ENCODE measurements around the gene ANKRD55. TPM values are rescaled to one million over a fixed set of nuclear protein-coding genes. Genes with fewer than 3 reads are reported as not detected.
"Not testable (repeated sequence)": the region's sequence is repeated elsewhere in the genome, so short reads cannot be mapped to it uniquely, and the experiment has no call there.

Gene ANKRD55
- total RNA-seq, 1 donor from 2014 or later: not detected

DNA sequence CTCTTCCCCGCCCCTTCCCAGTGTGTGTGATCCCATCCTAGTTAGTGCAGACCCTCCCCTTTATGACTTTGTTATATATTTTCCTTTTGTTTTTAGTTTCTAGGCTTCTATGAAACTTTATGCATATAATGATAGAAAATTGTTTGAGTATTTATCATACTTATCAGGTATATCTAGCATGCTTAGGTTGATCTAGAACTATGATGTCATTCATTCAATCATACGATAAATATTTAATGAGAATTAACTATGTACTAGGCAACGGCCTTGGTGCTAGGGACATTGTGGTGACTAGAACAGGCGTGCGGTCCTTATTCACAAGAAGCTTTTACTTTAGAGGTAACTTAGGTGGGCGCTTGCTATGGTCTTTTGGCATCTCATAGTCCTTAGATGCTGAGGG lies 13.6 kb upstream of the ANKRD55 start:
- FAIRE-seq (no peak), DNase-seq (ENCODE audit: low read depth) (no peak)
- Histone ChIP-seq H3K4me3 (ENCODE audit: insufficient read depth, low read depth, low read length) (no peak overlapping the region), H2AFZ (ENCODE audit: low read depth, low read length) (no peak overlapping the region), H3K9me3 (ENCODE audit: insufficient read depth, low read depth, low read length) (peaks cover 5% of the 10 kb centered on the region), H3K36me3 (ENCODE audit: insufficient read depth, low read length) (no peaks in the 10 kb centered on the region), H3K27ac (ENCODE audit: low read depth, low read length) (no peak overlapping the region), H3K9ac (ENCODE audit: low read length) (no peak overlapping the region), H3K79me2 (ENCODE audit: insufficient read depth, low read length) (no peaks in the 10 kb centered on the region), H4K20me1 (ENCODE audit: insufficient read depth, low read length) (no peaks in the 10 kb centered on the region), H3K4me2 (ENCODE audit: low read length) (no peak overlapping the region), H3K4me1 (ENCODE audit: insufficient read depth, low read length) (no peaks in the 10 kb centered on the region), H3K27me3 (ENCODE audit: insufficient read depth, low read length) (no peaks in the 10 kb centered on the region)
- peaks cover 10% of the 10 kb centered on the region for H3K9me3 Mint-ChIP-seq (ENCODE audit: unreplicated experiment)
- H3K4me3 Mint-ChIP-seq (ENCODE audit: unreplicated experiment): no peak overlapping the region
- no peak overlapping the region for H3K27ac Mint-ChIP-seq (ENCODE audit: unreplicated experiment)
- H3K36me3 Mint-ChIP-seq (ENCODE audit: low read depth, unreplicated experiment): no peaks in the 10 kb centered on the region
- H3K4me1 Mint-ChIP-seq (ENCODE audit: low read depth, unreplicated experiment): no peaks in the 10 kb centered on the region
- H3K27me3 Mint-ChIP-seq (ENCODE audit: low read depth, unreplicated experiment): no peaks in the 10 kb centered on the region
- TF ChIP-seq, protein P1, sequence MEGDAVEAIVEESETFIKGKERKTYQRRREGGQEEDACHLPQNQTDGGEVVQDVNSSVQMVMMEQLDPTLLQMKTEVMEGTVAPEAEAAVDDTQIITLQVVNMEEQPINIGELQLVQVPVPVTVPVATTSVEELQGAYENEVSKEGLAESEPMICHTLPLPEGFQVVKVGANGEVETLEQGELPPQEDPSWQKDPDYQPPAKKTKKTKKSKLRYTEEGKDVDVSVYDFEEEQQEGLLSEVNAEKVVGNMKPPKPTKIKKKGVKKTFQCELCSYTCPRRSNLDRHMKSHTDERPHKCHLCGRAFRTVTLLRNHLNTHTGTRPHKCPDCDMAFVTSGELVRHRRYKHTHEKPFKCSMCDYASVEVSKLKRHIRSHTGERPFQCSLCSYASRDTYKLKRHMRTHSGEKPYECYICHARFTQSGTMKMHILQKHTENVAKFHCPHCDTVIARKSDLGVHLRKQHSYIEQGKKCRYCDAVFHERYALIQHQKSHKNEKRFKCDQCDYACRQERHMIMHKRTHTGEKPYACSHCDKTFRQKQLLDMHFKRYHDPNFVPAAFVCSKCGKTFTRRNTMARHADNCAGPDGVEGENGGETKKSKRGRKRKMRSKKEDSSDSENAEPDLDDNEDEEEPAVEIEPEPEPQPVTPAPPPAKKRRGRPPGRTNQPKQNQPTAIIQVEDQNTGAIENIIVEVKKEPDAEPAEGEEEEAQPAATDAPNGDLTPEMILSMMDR (IDR thresholded peaks at IDR 0.05; ENCODE audit: insufficient read depth, low read depth, low read length): no peak
- TF ChIP-seq EZH2 (IDR thresholded peaks at IDR 0.05; ENCODE audit: insufficient read depth, low read length): no peak

DNA sequence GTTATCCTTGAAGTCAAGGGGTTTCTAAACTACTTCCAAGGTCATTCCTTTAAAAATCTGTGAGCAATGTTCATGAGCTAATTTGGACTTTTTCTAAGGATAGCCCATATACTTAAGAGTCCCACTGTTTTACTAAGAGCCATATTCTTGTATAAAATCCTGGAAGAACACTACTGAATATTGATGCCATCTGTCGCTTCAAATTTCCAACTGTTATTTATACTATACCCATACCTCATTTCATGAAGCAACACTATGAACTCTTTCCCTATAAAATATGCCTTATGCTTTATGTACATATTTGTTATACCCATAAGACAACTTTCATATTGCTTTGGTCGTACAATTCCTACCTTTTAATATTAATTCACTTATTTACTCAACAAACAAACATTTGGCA lies 12.4 kb upstream of the ANKRD55 start:
- Histone ChIP-seq H3K4me1 (ENCODE audit: insufficient read depth, low read length) (no peaks in the 10 kb centered on the region), H3K79me2 (ENCODE audit: insufficient read depth, low read length) (no peaks in the 10 kb centered on the region), H3K27ac (ENCODE audit: low read depth, low read length) (no peak overlapping the region), H2AFZ (ENCODE audit: low read depth, low read length) (no peak overlapping the region), H3K36me3 (ENCODE audit: insufficient read depth, low read length) (no peaks in the 10 kb centered on the region), H3K9me3 (ENCODE audit: insufficient read depth, low read depth, low read length) (peaks cover 5% of the 10 kb centered on the region), H3K4me2 (ENCODE audit: low read length) (no peak overlapping the region), H4K20me1 (ENCODE audit: insufficient read depth, low read length) (no peaks in the 10 kb centered on the region), H3K9ac (ENCODE audit: low read length) (no peak overlapping the region), H3K4me3 (ENCODE audit: insufficient read depth, low read depth, low read length) (no peak overlapping the region), H3K27me3 (ENCODE audit: insufficient read depth, low read length) (no peaks in the 10 kb centered on the region)
- Mint-ChIP-seq H3K27me3 (ENCODE audit: low read depth, unreplicated experiment) (peaks cover 7% of the 10 kb centered on the region), H3K9me3 (ENCODE audit: unreplicated experiment) (peaks cover 16% of the 10 kb centered on the region), H3K36me3 (ENCODE audit: low read depth, unreplicated experiment) (no peaks in the 10 kb centered on the region), H3K4me3 (ENCODE audit: unreplicated experiment) (no peak overlapping the region), H3K27ac (ENCODE audit: unreplicated experiment) (no peak overlapping the region), H3K4me1 (ENCODE audit: low read depth, unreplicated experiment) (no peaks in the 10 kb centered on the region)
- DNase-seq (ENCODE audit: low read depth): no peak
- FAIRE-seq: no peak
- no peak for TF ChIP-seq EZH2 (IDR thresholded peaks at IDR 0.05; ENCODE audit: insufficient read depth, low read length)
- TF ChIP-seq, protein P1 (IDR thresholded peaks at IDR 0.05; ENCODE audit: insufficient read depth, low read depth, low read length): no peak

DNA sequence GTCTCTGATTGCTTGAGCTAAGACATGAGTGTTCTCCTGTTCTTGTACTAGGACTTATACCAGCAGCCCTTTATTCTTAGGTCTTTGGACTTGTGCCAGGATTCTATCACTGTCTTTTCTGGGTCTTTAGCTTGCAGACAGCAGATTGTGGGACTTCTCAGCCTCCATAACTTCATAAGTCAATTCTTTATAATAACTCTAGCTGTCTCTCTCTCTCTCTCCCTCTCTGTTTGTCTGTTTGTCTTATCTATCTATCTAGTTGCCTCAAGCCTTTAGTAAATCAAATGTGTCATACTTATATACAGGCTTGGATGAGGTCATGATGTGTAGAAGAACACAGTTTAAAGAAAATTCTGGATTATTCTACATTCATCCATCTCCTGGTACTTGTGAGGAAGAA lies 11.5 kb upstream of the ANKRD55 start:
- H3K79me2 ChIP-seq (ENCODE audit: insufficient read depth, low read length): no peaks in the 10 kb centered on the region
- no peak overlapping the region for H3K9ac ChIP-seq (ENCODE audit: low read length)
- TF ChIP-seq, protein P1 (IDR thresholded peaks at IDR 0.05; ENCODE audit: insufficient read depth, low read depth, low read length): no peak
- no peak for TF ChIP-seq EZH2 (IDR thresholded peaks at IDR 0.05; ENCODE audit: insufficient read depth, low read length)
- no peaks in the 10 kb centered on the region for H3K4me1 ChIP-seq (ENCODE audit: insufficient read depth, low read length)
- no peak for DNase-seq (ENCODE audit: low read depth)
- no peaks in the 10 kb centered on the region for H3K36me3 ChIP-seq (ENCODE audit: insufficient read depth, low read length)
- no peak for FAIRE-seq
- H3K27ac Mint-ChIP-seq (ENCODE audit: unreplicated experiment): no peak overlapping the region
- no peaks in the 10 kb centered on the region for H3K36me3 Mint-ChIP-seq (ENCODE audit: low read depth, unreplicated experiment)
- H3K9me3 Mint-ChIP-seq (ENCODE audit: unreplicated experiment): peaks cover 21% of the 10 kb centered on the region
- no peaks in the 10 kb centered on the region for H4K20me1 ChIP-seq (ENCODE audit: insufficient read depth, low read length)
- H3K27ac ChIP-seq (ENCODE audit: low read depth, low read length): no peak overlapping the region
- H3K4me2 ChIP-seq (ENCODE audit: low read length): no peak overlapping the region
- H3K27me3 Mint-ChIP-seq (ENCODE audit: low read depth, unreplicated experiment): peaks cover 7% of the 10 kb centered on the region
- no peaks in the 10 kb centered on the region for H3K27me3 ChIP-seq (ENCODE audit: insufficient read depth, low read length)
- no peak overlapping the region for H3K4me3 Mint-ChIP-seq (ENCODE audit: unreplicated experiment)
- peaks cover 5% of the 10 kb centered on the region for H3K9me3 ChIP-seq (ENCODE audit: insufficient read depth, low read depth, low read length)
- no peaks in the 10 kb centered on the region for H3K4me1 Mint-ChIP-seq (ENCODE audit: low read depth, unreplicated experiment)
- no peak overlapping the region for H2AFZ ChIP-seq (ENCODE audit: low read depth, low read length)
- H3K4me3 ChIP-seq (ENCODE audit: insufficient read depth, low read depth, low read length): no peak overlapping the region

DNA sequence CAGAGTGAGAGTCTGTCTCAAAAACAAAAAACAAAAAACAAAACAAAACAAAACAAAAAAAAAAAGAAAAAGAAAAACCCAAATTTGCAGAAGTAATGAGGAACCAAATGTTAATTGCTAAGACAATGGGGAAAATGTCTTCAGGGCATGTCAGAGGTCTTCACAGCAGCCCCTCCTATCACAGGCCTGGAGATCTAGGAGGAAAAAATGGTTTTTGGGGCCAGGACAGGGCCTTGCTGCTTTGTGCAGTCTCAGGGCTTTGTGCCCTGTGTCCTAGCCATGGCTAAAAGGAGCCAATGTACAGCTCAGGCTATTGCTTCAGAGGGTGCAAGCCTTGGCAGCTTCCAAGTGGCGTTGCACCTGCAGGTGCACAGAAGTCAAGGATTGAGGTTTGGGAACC lies 9.1 kb upstream of the ANKRD55 start:
- not testable (repeated sequence) for H3K4me1 Mint-ChIP-seq (ENCODE audit: low read depth, unreplicated experiment); H3K27ac Mint-ChIP-seq (ENCODE audit: unreplicated experiment); H4K20me1 ChIP-seq (ENCODE audit: insufficient read depth, low read length); H3K4me3 Mint-ChIP-seq (ENCODE audit: unreplicated experiment); H3K36me3 Mint-ChIP-seq (ENCODE audit: low read depth, unreplicated experiment); H3K4me3 ChIP-seq (ENCODE audit: insufficient read depth, low read depth, low read length); H3K9ac ChIP-seq (ENCODE audit: low read length); H3K4me1 ChIP-seq (ENCODE audit: insufficient read depth, low read length); H3K4me2 ChIP-seq (ENCODE audit: low read length); DNase-seq (ENCODE audit: low read depth); H3K36me3 ChIP-seq (ENCODE audit: insufficient read depth, low read length); H3K79me2 ChIP-seq (ENCODE audit: insufficient read depth, low read length); H3K27me3 ChIP-seq (ENCODE audit: insufficient read depth, low read length); H3K27ac ChIP-seq (ENCODE audit: low read depth, low read length); FAIRE-seq; H3K9me3 ChIP-seq (ENCODE audit: insufficient read depth, low read depth, low read length); H2AFZ ChIP-seq (ENCODE audit: low read depth, low read length); H3K27me3 Mint-ChIP-seq (ENCODE audit: low read depth, unreplicated experiment)
- peaks cover 24% of the 10 kb centered on the region for H3K9me3 Mint-ChIP-seq (ENCODE audit: unreplicated experiment)
